CD1c-positive myeloid dendritic cell (primary cell): ENCODE data around the gene ZNF28.
"Not testable (repeated sequence)": the region's sequence is repeated elsewhere in the genome, so short reads cannot be mapped to it uniquely, and the experiment has no call there.

ENCODE experiments used
- DNase-seq: peaks from one replicate; pipeline ENCODE4 v3.0.0-alpha.2; 2016; ENCODE audit errors: extremely low spot score

The ZNF28 gene

DNA sequence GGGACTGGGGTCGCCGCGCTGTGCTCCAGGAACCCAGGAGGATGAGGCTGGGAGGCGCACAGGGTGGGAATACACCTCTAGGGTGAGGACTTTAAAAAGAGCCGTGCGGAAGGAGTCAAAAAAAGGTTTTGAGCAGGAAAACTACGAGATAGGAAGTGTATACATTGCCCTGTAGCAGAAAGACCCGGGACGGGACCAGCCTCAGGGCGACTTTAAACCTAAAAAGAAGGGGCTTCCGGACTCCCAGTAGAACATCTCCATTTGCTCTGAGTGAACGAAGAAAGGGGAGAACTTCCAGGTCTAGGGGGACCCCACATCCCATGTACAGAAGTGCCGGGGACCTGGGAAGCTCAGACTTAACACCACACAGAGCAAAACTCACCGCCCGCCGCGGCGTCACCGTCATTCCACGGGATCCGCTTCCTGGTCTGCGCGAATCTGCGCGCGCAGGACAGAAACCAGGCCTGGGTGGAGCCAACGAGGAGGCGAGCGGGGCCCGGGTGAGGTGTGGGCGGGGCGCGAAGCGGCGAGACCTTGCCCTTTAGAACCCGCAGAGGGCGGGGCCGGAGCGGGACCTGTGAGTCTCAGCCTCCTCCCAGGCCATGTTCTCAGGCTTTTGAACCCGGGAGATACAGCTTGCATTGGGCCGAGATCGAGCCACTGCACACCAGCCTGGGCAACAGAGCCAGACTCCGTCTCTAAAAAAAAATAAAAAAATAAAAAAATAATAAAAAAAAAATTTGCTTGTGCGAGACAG is at the start of gene ZNF28:
ZNF28 (minus strand) TSS at position 430 of the 757 bp plus-strand sequence. CDS start 3,675 bp downstream, outside the sequence.
- peak; percentile 42 for DNase-seq

GRCh38 chr19:52868031-52868430 is 46.6 kb upstream of the ZNF28 start:
- DNase-seq: not testable (repeated sequence)

GRCh38 chr19:52857378-52858191 is 36.2 kb upstream of the ZNF28 start, which contains the start of gene ZNF468:
ZNF468 (minus strand) TSS chr19:52857619; CDS start chr19:52854272, 3,347 bp downstream.
- peak; percentile 82 for DNase-seq

- DNase-seq: peak; percentile 2
Measured at GRCh38 chr19:52856540-52857377, 35.3 kb upstream of the ZNF28 start.

GRCh38 chr19:52847352-52847751 is 25.9 kb upstream of the ZNF28 start:
- not testable (repeated sequence) for DNase-seq

DNA sequence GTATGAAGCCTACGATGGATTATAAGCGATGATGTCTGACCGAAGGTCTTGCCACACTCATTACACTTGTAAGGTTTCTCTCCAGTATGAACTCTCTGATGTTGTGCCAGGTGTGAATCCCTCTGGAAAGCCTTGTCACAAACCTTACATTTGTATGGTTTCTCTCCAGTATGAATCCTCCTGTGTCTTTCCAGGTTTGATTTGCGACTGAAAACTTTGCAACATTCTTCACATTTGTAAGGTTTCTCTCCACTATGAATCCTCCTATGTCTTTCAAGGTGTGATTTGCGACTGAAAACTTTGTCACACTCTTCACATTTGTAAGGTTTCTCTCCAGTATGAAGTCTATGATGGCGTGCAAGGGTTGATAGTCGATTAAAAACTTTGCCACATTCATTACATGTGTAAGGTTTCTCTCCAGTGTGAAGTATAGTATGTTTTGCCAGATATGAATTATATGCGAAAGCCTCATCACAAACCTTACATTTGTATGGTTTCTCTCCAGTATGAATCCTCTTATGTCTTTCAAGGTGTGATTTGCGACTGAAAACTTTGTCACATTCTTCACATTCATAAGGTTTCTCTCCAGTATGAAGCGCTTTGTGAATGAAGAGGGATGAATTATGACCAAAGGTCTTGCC is 19.5 kb upstream of the ZNF28 start:
- not testable (repeated sequence) for DNase-seq

DNA sequence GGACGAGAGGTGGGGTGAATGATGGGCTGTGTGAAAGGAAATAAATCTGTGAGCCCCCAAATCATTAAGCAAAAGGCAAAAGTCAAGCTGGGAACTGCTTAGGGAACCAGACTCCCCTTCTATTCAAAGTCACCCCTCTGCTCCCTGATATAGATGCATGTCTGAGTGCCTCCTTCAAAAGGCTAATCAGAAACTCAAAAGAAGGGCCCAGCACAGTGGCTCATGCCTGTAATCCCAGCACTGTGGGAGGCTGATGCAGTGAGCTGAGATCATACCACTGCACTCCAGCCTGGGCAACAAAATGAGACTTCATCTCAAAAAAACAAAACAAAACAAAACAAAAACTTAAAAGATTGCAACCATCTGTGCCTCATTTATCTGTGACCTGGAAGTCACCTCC is 12.9 kb upstream of the ZNF28 start:
- DNase-seq: not testable (repeated sequence)

- not testable (repeated sequence) for DNase-seq
Measured at GRCh38 chr19:52833541-52833940, 12.1 kb upstream of the ZNF28 start.

DNA sequence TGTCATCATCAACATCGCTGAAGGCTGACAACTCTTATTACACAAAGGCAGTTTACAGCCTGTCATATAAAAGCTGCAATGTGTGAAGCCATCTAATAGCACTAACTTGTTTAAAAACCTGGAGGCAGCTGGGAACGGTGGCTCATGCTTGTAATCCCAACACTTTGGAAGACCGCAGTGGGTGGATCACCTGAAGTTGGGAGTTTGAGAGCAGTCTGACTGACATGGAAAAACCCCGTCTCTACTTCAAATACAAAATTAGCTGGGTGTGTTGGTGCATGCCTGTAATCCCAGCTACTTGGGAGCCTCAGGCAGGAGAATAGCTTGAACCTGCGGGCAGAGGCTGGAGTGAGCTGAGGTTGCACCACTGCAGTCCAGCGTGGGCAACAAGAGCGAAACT is 8.4 kb upstream of the ZNF28 start:
- DNase-seq: not testable (repeated sequence)

- no peak for DNase-seq
Measured at GRCh38 chr19:52825765-52826164, 4.3 kb upstream of the ZNF28 start.

DNA sequence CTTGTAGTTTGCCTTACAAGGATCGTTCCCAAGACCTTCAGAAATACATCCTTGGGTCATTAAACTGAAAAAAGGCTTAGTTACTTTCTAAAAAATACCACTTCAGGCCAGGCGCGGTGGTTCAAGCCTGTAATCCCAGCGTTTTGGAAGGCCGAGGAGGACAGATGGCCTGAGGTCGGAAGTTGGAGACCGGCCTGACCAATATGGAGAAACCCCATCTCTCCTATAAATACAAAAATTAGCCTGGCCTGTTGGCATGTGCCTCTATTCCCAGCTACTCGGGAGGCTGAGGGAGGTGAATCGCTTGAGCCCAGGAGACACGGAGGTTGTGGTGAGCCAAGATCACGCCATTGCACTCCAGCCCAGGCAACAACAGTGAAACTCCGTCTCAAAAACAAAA is 2.2 kb upstream of the ZNF28 start:
- DNase-seq: no peak

DNA sequence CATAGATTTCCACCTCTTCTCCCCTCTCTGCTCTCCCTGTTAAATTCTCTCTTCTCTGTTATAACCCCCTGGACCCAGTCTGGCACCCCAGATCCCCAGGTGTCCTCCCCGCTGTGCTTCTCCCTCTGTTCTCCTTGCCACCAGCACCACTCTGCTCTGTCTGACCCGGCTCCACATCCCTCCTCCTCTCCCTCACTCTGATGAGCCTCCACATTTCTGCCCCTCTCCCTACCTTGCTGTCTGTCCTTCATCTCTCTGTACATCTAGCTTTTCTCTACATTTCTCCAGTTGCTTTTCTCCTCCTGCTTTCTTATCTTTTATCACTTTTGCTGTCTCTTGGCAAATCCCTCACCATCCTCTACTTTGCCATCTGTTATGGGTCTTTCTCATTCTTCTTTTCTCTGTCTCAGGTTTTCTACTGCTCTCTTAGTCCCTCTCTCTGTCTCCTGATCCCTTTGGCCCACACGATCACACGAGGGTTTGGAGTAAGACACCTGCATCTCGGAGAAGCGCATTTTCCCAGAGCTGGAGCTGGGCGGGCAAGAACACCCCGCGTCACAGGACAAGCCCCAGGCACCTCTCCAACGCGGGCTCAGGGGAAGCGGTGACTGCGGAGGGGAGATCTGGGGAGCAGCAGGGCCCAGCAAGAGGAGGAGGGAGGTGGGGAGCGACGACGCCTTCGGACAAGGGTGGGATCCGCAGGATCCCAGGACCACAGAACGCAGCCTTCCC is 795 bp downstream of the ZNF28 start:
- DNase-seq: not testable (repeated sequence)

- no peak for DNase-seq
Measured at GRCh38 chr19:52809801-52810200, 11.6 kb downstream of the ZNF28 start.

GRCh38 chr19:52799950-52800640 is 21.3 kb downstream of the ZNF28 start:
- not testable (repeated sequence) for DNase-seq

- no peak for DNase-seq
Measured at GRCh38 chr19:52789440-52789839, 32.0 kb downstream of the ZNF28 start.

DNA sequence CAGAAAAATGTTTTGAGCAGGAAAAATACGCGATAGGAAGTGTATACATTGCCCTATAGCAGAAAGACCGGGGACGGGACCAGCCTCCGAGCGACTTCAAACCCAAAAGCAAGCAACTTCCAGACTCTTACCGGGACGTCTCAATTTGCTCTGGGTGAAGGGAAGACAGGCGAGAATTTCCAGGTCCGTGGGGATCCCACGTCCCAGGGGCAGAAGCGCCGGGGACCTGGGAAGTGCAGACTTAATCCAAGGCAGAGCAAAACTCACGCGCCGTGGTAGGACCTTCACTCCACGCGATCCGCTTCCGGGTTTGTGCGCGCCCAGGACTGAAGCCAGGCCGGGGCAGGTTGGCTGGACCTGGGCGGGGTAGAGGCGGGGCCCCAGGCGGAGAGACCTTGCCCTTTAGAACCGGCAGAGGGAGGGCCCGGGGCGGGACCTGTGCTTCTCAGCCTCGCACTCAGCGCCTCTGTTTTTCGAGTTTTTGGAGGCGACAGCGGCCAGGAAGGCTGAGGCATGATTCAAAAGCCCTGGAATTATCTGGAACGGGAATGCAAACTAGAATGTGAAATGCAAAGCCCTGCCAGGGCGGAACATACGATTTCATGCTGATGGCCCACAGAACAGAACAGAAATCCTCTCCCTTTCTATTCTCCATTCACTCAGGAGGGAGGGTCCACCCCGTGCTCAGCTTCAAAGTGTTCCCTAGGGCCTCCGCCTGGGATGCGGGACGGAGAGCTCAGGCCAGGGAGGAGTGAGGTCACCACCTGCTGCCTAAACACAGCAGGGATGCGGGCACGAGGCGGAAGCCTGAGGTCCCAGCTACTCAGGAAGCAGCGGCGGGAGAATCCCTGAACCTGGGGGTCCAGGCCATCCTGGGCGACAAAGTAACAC is 34.7 kb downstream of the ZNF28 start, which contains the start of gene ZNF600:
ZNF600 (minus strand) TSS at position 328 of the 891 bp plus-strand sequence. CDS start 7,903 bp downstream, outside the sequence.
- peak; percentile 78 for DNase-seq

- DNase-seq: no peak
Measured at GRCh38 chr19:52786078-52786463, 35.4 kb downstream of the ZNF28 start.

DNA sequence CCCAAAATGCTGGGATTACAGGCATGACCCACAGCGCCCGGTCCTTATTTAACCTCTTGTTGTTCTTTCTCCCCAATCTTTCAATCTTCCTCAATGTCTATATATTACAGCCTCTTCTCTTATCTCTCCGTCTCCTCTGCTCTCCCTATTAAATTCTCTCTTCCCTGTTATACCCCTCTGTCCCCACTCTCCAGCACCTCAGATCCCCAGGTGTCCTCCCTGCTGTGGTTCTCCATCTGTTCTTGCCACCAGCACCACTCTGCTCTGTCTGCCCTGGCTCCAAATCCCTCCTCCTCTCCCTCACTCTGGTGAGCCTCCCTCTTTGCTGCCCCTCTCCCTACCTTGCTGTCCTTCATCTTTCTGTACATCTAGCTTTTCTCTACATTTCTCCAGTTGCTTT is 35.9 kb downstream of the ZNF28 start:
- no peak for DNase-seq

GRCh38 chr19:52782864-52783263 is 38.6 kb downstream of the ZNF28 start:
- DNase-seq: not testable (repeated sequence)
